HCT116 (cell line): ENCODE measurements around the gene IKZF3. TPM values are rescaled to one million over a fixed set of nuclear protein-coding genes. Genes with fewer than 3 reads are reported as not detected.

Source experiments
- ATAC-seq: fragments of 200-7000 bp; cut with Tn5 transposase; 2 replicates; pipeline ENCODE4 v1.9.1; 2020; ENCODE audit warnings: mild to moderate bottlenecking, moderate library complexity
- BruUV-seq: library from RNA; stranded (reverse); fragments of 400-500 nt; replicated peaks from 2 replicates; lab custom pipeline; 2021; lab: Mats Ljungman, UMichigan
- CTCF ChIA-PET: fragments of 300-600 bp; sonication (Branson Sonifier 250); formaldehyde crosslinking; loops from one replicate; lab custom pipeline; 2021; ENCODE audit warnings: antibody characterized with exemption; lab: Charles Lee
- POLR2A ChIA-PET: fragments of 300-600, 350-600 bp; sonication (Branson Sonifier 250); formaldehyde crosslinking; loops from one replicate; lab custom pipeline; 2021; ENCODE audit warnings: antibody characterized with exemption; lab: Charles Lee
- RAD21 ChIA-PET, 2 experiments: fragments of 300-600 bp; sonication (Branson Sonifier 250); formaldehyde crosslinking; loops; one replicate each; lab custom pipeline; 2023; ENCODE audit warnings: low total read pairs in 2 of 2; ENCODE audit not compliant: uncharacterized antibody in 2 of 2, unreplicated experiment in 2 of 2, low non-redundant PET in 1 of 2; lab: Charles Lee
- DNase-seq: peaks from one replicate; pipeline ENCODE4 v3.0.0-alpha.2; 2010; ENCODE audit warnings: low read depth, low spot score
- H2AFZ ChIP-seq: fragments of 200-600 bp; shearing (Covaris generic), sonication (generic); 2 replicates; pipeline ENCODE4 v1.6.1; 2017; ENCODE audit warnings: low read depth, mixed run types, mixed read lengths, antibody characterized with exemption, low read length; ENCODE audit not compliant: poor library complexity, severe bottlenecking
- H3K27ac ChIP-seq: 2 replicates; pipeline ENCODE4 v1.5.1; 2012; ENCODE audit warnings: low read depth, low read length
- H3K27me3 ChIP-seq: fragments of 200-600 bp; sonication (generic); 2 replicates; pipeline ENCODE4 v1.6.1; 2016; ENCODE audit warnings: mixed run types, low read length, mixed read lengths; ENCODE audit not compliant: insufficient read depth
- H3K36me3 ChIP-seq, 2 experiments: fragments of 200-500 bp in 1 of 2; fragments of 200-600 bp in 1 of 2; sonication (Bioruptor generic) in 1 of 2; sonication (generic) in 1 of 2; 2 replicates each; pipeline versions ENCODE4 v1.5.1 to v1.6.1; 2014 to 2016; ENCODE audit warnings: low read length in 2 of 2, inconsistent platforms in 1 of 2, mixed read lengths in 1 of 2, mixed run types in 1 of 2; ENCODE audit not compliant: insufficient read depth in 2 of 2, control insufficient read depth in 1 of 2
- H3K4me1 ChIP-seq, 2 experiments: fragments of 200-600 bp in 1 of 2; sonication (generic) in 1 of 2; 2 replicates each; pipeline versions ENCODE4 v1.5.1 to v1.6.1; 2012 to 2017; ENCODE audit warnings: low read length in 2 of 2, inconsistent platforms in 1 of 2, mild to moderate bottlenecking in 1 of 2, mixed read lengths in 1 of 2, mixed run types in 1 of 2, moderate library complexity in 1 of 2; ENCODE audit not compliant: insufficient read depth in 2 of 2, control insufficient read depth in 1 of 2
- H3K4me2 ChIP-seq: fragments of 200-600 bp; sonication (generic); 2 replicates; pipeline ENCODE4 v1.6.1; 2017; ENCODE audit warnings: mixed run types, low read length, mixed read lengths
- H3K4me3 ChIP-seq, 2 experiments: fragments of 200-600 bp in 1 of 2; sonication (generic) in 1 of 2; replicated peaks in 1 of 2; 2 replicates each; pipeline ENCODE4 v1.5.1; 2011 to 2016; ENCODE audit warnings: low read length in 2 of 2, control low read depth in 1 of 2, low read depth in 1 of 2, mild to moderate bottlenecking in 1 of 2, mixed read lengths in 1 of 2, mixed run types in 1 of 2
- H3K79me2 ChIP-seq: fragments of 200-600 bp; sonication (generic); 2 replicates; pipeline ENCODE4 v1.6.1; 2017; ENCODE audit warnings: mild to moderate bottlenecking, mixed run types, low read length, moderate library complexity, mixed read lengths; ENCODE audit not compliant: insufficient read depth
- H3K9ac ChIP-seq: fragments of 200-600 bp; sonication (generic); 2 replicates; pipeline ENCODE4 v1.6.1; 2016; ENCODE audit warnings: low read length, mixed read lengths
- H3K9me2 ChIP-seq: fragments of 200-600 bp; sonication (generic), shearing (Covaris generic); 2 replicates; pipeline ENCODE4 v1.6.1; 2017; ENCODE audit warnings: mixed run types, mild to moderate bottlenecking, moderate library complexity; ENCODE audit not compliant: insufficient read depth
- H3K9me3 ChIP-seq, 2 experiments: fragments of 200-500 bp in 1 of 2; fragments of 200-600 bp in 1 of 2; sonication (Bioruptor generic) in 1 of 2; sonication (generic) in 1 of 2; 2 replicates each; pipeline ENCODE4 v1.6.1; 2014 to 2017; ENCODE audit warnings: low read length in 2 of 2, mixed read lengths in 2 of 2, inconsistent platforms in 1 of 2, low read depth in 1 of 2, mild to moderate bottlenecking in 1 of 2, mixed run types in 1 of 2, moderate library complexity in 1 of 2; ENCODE audit not compliant: control insufficient read depth in 1 of 2, insufficient read depth in 1 of 2
- H4K20me1 ChIP-seq: fragments of 200-600 bp; sonication (generic), shearing (Covaris generic); 2 replicates; pipeline ENCODE4 v1.6.1; 2017; ENCODE audit warnings: mixed run types, mild to moderate bottlenecking, moderate library complexity; ENCODE audit not compliant: insufficient read depth
- CEBPB ChIP-seq: IDR thresholded peaks from 2 replicates; pipeline ENCODE4 v1.6.1; 2012; ENCODE audit warnings: low read depth
- CTCF ChIP-seq, 3 experiments: fragments of 200-600 bp in 1 of 3; sonication (generic) in 1 of 3; IDR thresholded peaks in 2 of 3; conservative IDR thresholded peaks in 1 of 3; 2 replicates each; pipeline ENCODE4 v1.5.1; 2012 to 2017; ENCODE audit warnings: low read depth in 2 of 3, low read length in 2 of 3, antibody characterized with exemption in 1 of 3, borderline replicate concordance in 1 of 3, control low read depth in 1 of 3, mild to moderate bottlenecking in 1 of 3, mixed read lengths in 1 of 3, mixed run types in 1 of 3, moderate library complexity in 1 of 3; ENCODE audit not compliant: insufficient read depth in 1 of 3
- EGR1 ChIP-seq: IDR thresholded peaks from 2 replicates; pipeline ENCODE4 v1.6.1; 2012; ENCODE audit warnings: low read depth
- ELF1 ChIP-seq: IDR thresholded peaks from 2 replicates; pipeline ENCODE4 v1.6.1; 2012; ENCODE audit warnings: low read depth, borderline replicate concordance
- FOSL1 ChIP-seq: IDR thresholded peaks from 2 replicates; pipeline ENCODE4 v1.6.1; 2012; ENCODE audit warnings: low read depth
- POLR2AphosphoS5 ChIP-seq: IDR thresholded peaks from 2 replicates; pipeline ENCODE4 v1.6.1; 2011; ENCODE audit warnings: mild to moderate bottlenecking, low read depth, low read length, moderate library complexity
- REST ChIP-seq: IDR thresholded peaks from 2 replicates; pipeline ENCODE4 v1.6.1; 2012; ENCODE audit warnings: low read depth
- SIN3A ChIP-seq: IDR thresholded peaks from 2 replicates; pipeline ENCODE4 v1.6.1; 2012; ENCODE audit warnings: low read depth
- SRF ChIP-seq: IDR thresholded peaks from 2 replicates; pipeline ENCODE4 v1.6.1; 2012; ENCODE audit warnings: low read depth
- YY1 ChIP-seq: IDR thresholded peaks from 2 replicates; pipeline ENCODE4 v1.6.1; 2011; ENCODE audit warnings: low read length, low read depth, moderate library complexity, mild to moderate bottlenecking; ENCODE audit not compliant: insufficient replicate concordance; ENCODE audit errors: extremely low read depth
- ZFX ChIP-seq: fragments of 450-650 bp; IDR thresholded peaks from 2 replicates; pipeline ENCODE4 v1.6.1; 2017
- ZNF274 ChIP-seq: fragments of 200-500 bp; sonication (Bioruptor generic); IDR thresholded peaks from 2 replicates; pipeline ENCODE4 v1.6.1; 2014; ENCODE audit warnings: mild to moderate bottlenecking, low read depth, low read length, inconsistent platforms
- intact Hi-C: fragments of 100-400 bp; cut with micrococcal nuclease; formaldehyde crosslinking; loops from 2 replicates; pipeline ENCODE4 v1.10.0; 2022
- total RNA-seq: library from RNA; stranded (reverse); gene quantifications from one replicate; pipeline ENCODE4 v1.2.1, GENCODE V29; 2021; ENCODE audit not compliant: unreplicated experiment

The IKZF3 gene
- total RNA-seq, 1 experiment from 2014 or later = 0.30 TPM

GRCh38 chr17:39812466-39812865 lies 51.6 kb downstream of the IKZF3 start:
- Histone ChIP-seq H3K4me1 (no peaks in the 10 kb centered on the region), H3K4me3 (no peak overlapping the region), H2AFZ (no peak overlapping the region), H3K79me2 (no peaks in the 10 kb centered on the region), H3K27me3 (no peaks in the 10 kb centered on the region; the same call in 1 of the 2 replicates), H3K4me2 (no peak overlapping the region), H3K27ac (no peak overlapping the region), H3K36me3 (no peaks in the 10 kb centered on the region), H3K9me2 (no peaks in the 10 kb centered on the region), H4K20me1 (no peaks in the 10 kb centered on the region), H3K9me3 (no peaks in the 10 kb centered on the region), H3K9ac (no peak overlapping the region)
- intact Hi-C loops = no loop called here
- RAD21 ChIA-PET = no interaction called here
- DNase-seq (no peak), ATAC-seq (no peak)
- BruUV-seq = no TSS peak
- POLR2A ChIA-PET = interaction anchor here (0.6 kb wide), 1 partner anchor 60 kb away, joined by 3 read pairs; no protein-coding TSS in a partner anchor
- CTCF ChIA-PET = interaction anchor here (1.1 kb wide), 1 partner anchor 83 kb away, joined by 5 read pairs; no protein-coding TSS in a partner anchor
- no peak for TF ChIP-seq EGR1

- POLR2A ChIA-PET = no interaction called here
- BruUV-seq = no TSS peak
- H4K20me1 ChIP-seq = no peaks in the 10 kb centered on the region
These were observed 53.0 kb downstream of the IKZF3 start for GRCh38 chr17:39810939-39811728.

More at GRCh38 chr17:39810939-39811728, 53.0 kb downstream of the IKZF3 start:
- ChIA-PET CTCF (no interaction called here), RAD21 (no interaction called here)
- Histone ChIP-seq H3K36me3 (no peaks in the 10 kb centered on the region), H3K9ac (no peak overlapping the region), H2AFZ (no peak overlapping the region), H3K79me2 (no peaks in the 10 kb centered on the region), H3K27me3 (no peaks in the 10 kb centered on the region; the same call in 1 of the 2 replicates), H3K27ac (no peak overlapping the region), H3K4me2 (no peak overlapping the region), H3K9me3 (no peaks in the 10 kb centered on the region), H3K9me2 (no peaks in the 10 kb centered on the region), H3K4me3 (no peak overlapping the region), H3K4me1 (no peaks in the 10 kb centered on the region)
- intact Hi-C loops = no loop called here
- TF ChIP-seq ELF1 = no peak
- no peak for TF ChIP-seq YY1
- no peak for TF ChIP-seq ZFX
- no peak for TF ChIP-seq SRF
- no peak for TF ChIP-seq FOSL1
- no peak for TF ChIP-seq POLR2AphosphoS5
- TF ChIP-seq EGR1 = no peak
- no peak for TF ChIP-seq SIN3A
- TF ChIP-seq CEBPB = no peak
- no peak for TF ChIP-seq ZNF274
- no peak for TF ChIP-seq REST
- no peak for TF ChIP-seq CTCF (IDR thresholded peaks at IDR 0.05 in 2 of 3, conservative IDR thresholded peaks at IDR 0.05 in 1 of 3; ENCODE audit: borderline replicate concordance in 1 of 3, insufficient read depth in 1 of 3, low read depth in 2 of 3, low read length in 2 of 3)
- DNase-seq (no peak), ATAC-seq (no peak)
